Activated naive CD4-positive, alpha-beta T cell treated with anti-CD3 and anti-CD28 coated beads, Interleukin-2, amount 10 ng/mL, durations not matched to agents 7 days and 5 days (primary cell): ENCODE data around the gene CARD14.
"Not testable (repeated sequence)": the region's sequence is repeated elsewhere in the genome, so short reads cannot be mapped to it uniquely, and the experiment has no call there.

Source experiments
- CTCF ChIA-PET: fragments of 350-600 bp; sonication (Branson Sonifier 250); formaldehyde crosslinking; loops from one replicate; lab custom pipeline; 2021; ENCODE audit warnings: antibody characterized with exemption; lab: Charles Lee
- DNase-seq: peaks from one replicate; pipeline ENCODE4 v3.0.0-alpha.2; 2020
- H3K27ac Mint-ChIP-seq: one replicate; pipeline ENCODE4 v1.8.0; 2021; ENCODE audit warnings: mild to moderate bottlenecking, moderate library complexity, mixed read lengths
- H3K27me3 Mint-ChIP-seq: one replicate; pipeline ENCODE4 v1.8.0; 2021; ENCODE audit warnings: mild to moderate bottlenecking, mixed read lengths
- H3K36me3 Mint-ChIP-seq: one replicate; pipeline ENCODE4 v1.8.0; 2021; ENCODE audit warnings: mixed read lengths
- H3K4me1 Mint-ChIP-seq: one replicate; pipeline ENCODE4 v1.8.0; 2021; ENCODE audit warnings: mixed read lengths
- H3K4me3 Mint-ChIP-seq: one replicate; pipeline ENCODE4 v1.8.0; 2021; ENCODE audit warnings: mild to moderate bottlenecking, moderate library complexity, mixed read lengths
- H3K9me3 Mint-ChIP-seq: one replicate; pipeline ENCODE4 v1.8.0; 2021; ENCODE audit warnings: mixed read lengths

Gene CARD14

DNA sequence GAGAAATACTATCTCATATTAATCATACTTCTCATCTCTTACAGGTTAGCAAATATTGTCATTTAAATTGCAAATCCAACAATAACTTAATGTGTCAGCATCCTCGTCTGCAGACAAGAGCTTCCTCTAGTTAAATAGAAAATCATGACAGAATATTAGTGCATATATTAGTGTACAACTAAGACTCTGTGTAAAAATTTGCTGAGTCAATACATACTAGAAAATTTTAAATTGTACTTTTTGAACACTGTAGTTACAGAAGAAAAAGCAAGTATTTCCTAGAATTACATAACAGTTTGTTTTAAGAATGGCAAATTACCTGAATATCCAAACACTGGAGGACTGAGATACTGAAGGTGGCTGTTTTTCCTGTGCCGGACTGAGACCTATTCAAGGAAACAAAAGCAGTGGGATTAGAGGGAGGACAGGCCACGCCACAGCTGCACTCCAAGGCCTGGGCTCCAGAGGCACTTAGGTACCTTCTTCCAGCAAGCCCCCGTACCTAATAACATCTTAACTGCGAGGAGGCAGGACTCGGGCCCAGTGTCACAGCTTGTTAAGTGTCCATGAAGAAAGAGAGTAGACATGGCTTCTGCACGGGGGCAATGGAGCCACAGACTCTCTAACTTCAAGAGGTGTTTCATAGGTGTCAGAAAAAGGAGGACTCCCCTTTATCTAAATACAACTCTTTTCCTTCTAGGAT is 28.2 kb upstream of the CARD14 start:
- Mint-ChIP-seq H3K4me1 (peaks cover 30% of the 10 kb centered on the region), H3K27ac (no peak overlapping the region), H3K36me3 (peaks cover 66% of the 10 kb centered on the region), H3K9me3 (no peaks in the 10 kb centered on the region), H3K27me3 (no peaks in the 10 kb centered on the region), H3K4me3 (no peak overlapping the region)
- DNase-seq, result no peak
- CTCF ChIA-PET, result interaction anchor here (1.0 kb wide), 1 partner anchor 40 kb away, joined by 4 read pairs; the partner anchor contains the start of gene GAA

DNA sequence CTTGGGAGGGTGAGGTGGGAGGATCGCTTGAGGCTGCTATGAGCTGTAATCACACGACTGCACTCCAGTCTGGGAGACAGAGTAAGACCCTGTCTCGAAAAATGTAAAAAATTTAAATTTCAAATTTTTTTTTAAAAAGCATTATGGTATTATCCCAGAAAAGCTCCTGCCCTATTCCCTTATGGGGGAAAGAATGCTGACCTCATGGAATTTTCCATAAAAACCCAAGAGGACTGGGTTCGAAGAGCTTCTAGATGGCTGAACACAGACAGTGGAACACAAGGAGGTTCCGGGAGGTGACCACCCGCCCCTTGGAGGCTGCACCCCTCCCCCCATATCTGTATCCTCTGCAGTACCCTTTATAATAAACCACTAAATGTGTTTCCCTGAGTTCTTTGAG is 26.9 kb upstream of the CARD14 start:
- peaks cover 54% of the 10 kb centered on the region for H3K36me3 Mint-ChIP-seq
- DNase-seq, result no peak
- H3K27ac Mint-ChIP-seq, result no peak overlapping the region
- no peaks in the 10 kb centered on the region for H3K9me3 Mint-ChIP-seq
- CTCF ChIA-PET, result no interaction called here
- no peak overlapping the region for H3K4me3 Mint-ChIP-seq
- peaks cover 36% of the 10 kb centered on the region for H3K4me1 Mint-ChIP-seq
- no peaks in the 10 kb centered on the region for H3K27me3 Mint-ChIP-seq

DNA sequence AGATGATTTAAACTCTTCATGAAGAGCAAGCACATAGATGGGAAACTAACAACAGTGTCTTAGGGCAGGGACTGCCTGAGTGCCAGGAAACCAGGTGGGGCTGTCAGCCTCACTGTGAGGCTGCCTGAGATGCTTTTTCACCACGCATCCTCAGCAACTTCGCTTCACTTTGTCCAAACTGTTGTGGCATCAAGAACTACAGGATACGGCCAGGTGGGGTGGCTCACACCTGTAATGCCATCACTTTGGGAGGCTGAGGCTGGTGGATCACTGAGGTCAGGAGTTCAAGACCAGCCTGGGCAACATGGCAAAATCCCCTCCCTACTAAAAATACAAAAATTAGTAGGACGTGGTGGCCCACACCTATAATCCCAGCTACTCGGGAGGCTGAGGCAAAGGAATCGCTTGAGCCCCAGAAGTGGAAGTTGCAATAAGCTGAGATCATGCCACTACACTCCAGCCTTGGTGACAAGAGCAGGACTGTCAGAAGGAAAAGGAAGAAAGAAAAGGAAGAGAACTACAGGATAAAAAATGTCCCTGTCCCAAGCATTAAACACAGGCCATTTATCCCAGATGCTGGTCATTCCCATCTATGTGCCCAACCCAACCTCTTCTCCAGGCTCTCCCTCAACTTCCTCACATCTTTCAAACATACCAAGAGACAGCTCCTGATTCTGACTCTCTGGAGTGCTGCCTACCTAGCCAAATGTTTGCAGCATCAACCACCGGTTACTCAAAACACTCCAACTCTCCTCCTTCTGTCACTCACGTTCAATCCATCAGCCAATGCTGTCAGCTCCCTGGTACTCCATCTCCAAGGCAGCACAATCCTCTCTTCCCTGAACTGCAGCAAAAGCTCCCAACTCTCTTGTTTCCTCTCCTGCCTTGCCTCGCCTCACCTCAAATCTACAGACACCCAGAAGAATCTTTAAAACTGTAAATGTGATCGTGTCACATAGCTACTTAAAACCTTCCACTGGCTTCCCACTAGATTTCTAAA is 24.5 kb upstream of the CARD14 start:
- no peaks in the 10 kb centered on the region for H3K9me3 Mint-ChIP-seq
- H3K4me3 Mint-ChIP-seq, result peak overlapping the region; percentile 80
- peaks cover 34% of the 10 kb centered on the region for H3K36me3 Mint-ChIP-seq
- H3K27ac Mint-ChIP-seq, result peak overlapping the region; percentile 75
- peaks cover 46% of the 10 kb centered on the region for H3K4me1 Mint-ChIP-seq
- no peaks in the 10 kb centered on the region for H3K27me3 Mint-ChIP-seq
- CTCF ChIA-PET, result interaction anchor here (1.1 to 1.8 kb wide), 3 partner anchors 12 to 137 kb away, joined by 3 to 7 read pairs (median 4); partner anchors contain the start of gene GAA
- DNase-seq, result peak; percentile 42

DNA sequence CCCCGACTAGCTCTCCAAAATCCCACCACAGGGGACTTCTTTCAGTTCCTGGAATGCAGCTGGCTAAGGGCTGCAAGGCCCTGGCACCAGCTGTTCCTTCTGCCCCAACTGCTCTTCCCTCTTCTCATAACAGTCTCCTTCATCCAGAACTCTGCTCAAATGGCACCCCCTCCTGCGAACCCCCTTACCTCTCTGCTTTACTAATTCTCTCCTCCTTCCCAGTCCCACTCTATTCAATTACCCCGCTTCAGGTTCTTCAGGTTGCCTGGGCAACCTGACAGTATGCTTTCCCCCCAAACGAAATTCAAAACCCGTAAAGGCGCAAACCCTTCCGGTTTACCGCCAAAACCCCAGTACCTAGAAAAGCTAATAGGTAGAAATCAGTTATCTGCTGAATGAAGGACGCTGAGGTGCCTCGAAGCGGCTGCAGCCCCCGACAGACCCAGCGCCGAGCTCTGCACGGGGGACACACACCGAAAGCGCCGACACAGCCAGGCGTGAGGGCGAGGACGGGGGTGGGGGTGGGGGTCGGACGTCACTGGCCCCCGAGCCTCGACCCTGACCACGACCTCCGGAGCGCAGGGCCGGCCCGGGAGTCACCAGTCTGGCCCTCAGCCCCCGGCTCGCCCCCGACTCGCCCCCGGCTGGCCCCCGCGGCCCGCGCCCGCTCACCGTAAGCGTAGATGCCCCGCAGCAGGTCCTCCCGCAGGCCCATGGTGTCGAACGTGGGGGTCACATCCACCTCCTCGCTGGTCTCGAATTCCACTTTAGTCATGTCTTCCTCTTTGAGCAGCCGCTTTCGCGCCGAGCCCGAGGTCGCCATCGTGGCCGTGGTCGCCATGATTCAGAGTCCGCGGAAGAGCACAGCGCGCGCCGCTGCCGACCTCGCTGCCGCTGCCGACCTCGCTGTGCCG is 23.5 kb upstream of the CARD14 start:
- peak; percentile 55 for DNase-seq
- CTCF ChIA-PET, result interaction anchor here (1.1 to 1.2 kb wide), 2 partner anchors 45 to 138 kb away, joined by 3 to 4 read pairs; partner anchors contain the start of gene GAA
- peak overlapping the region; percentile 98 for H3K27ac Mint-ChIP-seq
- H3K4me1 Mint-ChIP-seq, result peaks cover 46% of the 10 kb centered on the region
- H3K4me3 Mint-ChIP-seq, result peak overlapping the region; percentile 98
- H3K27me3 Mint-ChIP-seq, result no peaks in the 10 kb centered on the region
- H3K36me3 Mint-ChIP-seq, result peaks cover 30% of the 10 kb centered on the region
- H3K9me3 Mint-ChIP-seq, result peaks cover 4% of the 10 kb centered on the region

DNA sequence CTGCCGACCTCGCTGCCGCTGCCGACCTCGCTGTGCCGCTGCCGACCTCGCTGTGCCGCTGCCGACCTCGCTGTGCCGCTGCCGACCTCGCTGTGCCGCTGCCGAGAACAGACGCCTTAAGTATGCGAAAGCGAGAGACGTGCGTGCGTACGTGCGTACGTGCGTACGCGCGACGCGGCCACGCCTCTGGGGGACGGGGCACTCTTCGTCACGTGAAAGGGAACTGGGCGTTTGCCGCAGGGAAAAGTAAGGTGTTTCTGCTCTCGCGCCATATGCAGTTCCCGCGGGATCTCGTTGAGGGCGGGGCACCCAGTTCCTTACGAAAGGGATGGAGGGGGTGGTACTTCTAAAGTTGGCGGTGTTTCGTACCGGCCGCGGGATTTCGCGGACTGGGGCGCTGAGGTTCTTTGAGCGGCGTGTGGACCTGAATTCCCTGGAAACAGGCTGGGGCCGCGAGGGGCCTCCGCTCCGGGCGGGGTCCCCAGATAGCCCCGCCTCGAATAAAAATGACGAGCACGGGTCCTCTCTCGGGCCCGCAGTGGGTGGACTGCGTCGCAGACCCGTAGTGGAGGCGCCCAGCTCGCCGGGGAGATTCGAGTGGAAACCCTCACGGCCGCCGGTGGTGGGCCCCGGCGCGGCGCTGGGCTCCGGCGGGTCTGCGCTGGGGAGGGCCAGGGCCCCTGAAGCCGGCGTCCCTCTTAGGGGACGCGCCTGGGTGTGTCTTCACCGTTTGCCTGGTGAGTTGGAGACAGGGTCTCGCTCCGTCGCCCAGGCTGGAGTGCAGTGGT is 22.6 kb upstream of the CARD14 start, which contains the start of gene EIF4A3:
Gene EIF4A3 (minus strand): TSS at position 94 of the 788 bp plus-strand sequence. CDS start 167 bp downstream, outside the sequence.
- peak; percentile 99 for DNase-seq
- CTCF ChIA-PET, result no interaction called here
- Mint-ChIP-seq H3K4me3 (peak within 1 kb of the TSS; percentile 98), H3K4me1 (peaks cover 51% of the 10 kb centered on the region), H3K36me3 (peaks cover 23% of the 10 kb centered on the region), H3K27me3 (no peaks in the 10 kb centered on the region), H3K27ac (peak within 1 kb of the TSS; percentile 98), H3K9me3 (peaks cover 12% of the 10 kb centered on the region)

DNA sequence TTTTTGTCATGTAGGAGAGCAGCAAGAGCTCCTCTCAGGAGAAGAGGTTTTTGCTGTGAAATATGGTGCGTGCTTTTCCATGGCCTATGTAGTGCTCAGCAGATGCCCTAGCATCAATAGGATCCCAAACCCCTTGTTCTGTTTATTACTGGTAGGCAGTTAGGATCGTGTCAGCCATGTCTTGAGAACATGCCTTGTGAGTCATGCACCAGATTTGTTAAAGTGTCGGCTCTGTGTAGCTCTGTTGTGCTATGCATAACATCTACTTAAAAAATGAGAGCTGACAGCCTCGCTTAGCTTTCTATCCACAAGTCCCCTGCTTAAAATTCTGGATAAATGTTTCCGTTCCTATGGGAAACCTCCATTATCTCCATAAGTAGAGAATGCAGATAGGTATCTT is 18.5 kb upstream of the CARD14 start:
- Mint-ChIP-seq H3K9me3 (peaks cover 25% of the 10 kb centered on the region), H3K4me3 (no peak overlapping the region), H3K36me3 (peaks cover 10% of the 10 kb centered on the region), H3K27me3 (peaks cover 4% of the 10 kb centered on the region), H3K4me1 (peaks cover 32% of the 10 kb centered on the region), H3K27ac (no peak overlapping the region)
- no peak for DNase-seq
- CTCF ChIA-PET, result no interaction called here

DNA sequence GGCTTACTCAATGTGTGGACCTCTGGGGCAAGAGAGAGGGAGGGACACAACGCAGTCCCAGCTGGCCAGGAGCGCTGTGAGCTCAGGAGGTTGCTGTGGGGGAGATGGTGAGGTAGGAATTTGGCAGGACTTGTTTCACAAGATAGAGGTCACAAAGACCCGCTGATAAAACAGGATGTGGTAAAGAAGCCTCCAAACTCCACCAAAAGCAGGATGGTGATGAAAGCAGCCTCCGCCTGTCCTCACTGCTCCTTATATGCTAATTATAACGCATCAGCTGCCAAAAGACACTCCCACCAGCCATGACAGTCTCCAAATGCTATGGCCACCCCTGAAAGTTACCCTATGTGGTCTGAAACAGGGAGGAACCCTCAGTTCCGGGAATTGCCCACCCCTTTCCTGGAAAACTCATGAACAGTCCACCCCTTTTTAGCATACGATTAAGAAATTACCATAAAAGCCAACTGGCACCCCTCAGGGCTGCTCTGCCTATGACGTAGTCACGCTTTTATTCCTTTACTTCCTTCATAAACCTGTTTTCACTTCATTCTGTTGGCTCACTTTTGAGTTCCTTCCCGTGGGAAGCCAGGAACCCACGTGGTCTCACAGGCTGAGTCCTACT is 17.6 kb upstream of the CARD14 start:
- CTCF ChIA-PET, result no interaction called here
- Mint-ChIP-seq H3K9me3 (peaks cover 25% of the 10 kb centered on the region), H3K27me3 (peaks cover 11% of the 10 kb centered on the region), H3K36me3 (peaks cover 10% of the 10 kb centered on the region), H3K4me1 (peaks cover 31% of the 10 kb centered on the region), H3K4me3 (no peak overlapping the region), H3K27ac (peak overlapping the region; percentile 15)
- no peak for DNase-seq

DNA sequence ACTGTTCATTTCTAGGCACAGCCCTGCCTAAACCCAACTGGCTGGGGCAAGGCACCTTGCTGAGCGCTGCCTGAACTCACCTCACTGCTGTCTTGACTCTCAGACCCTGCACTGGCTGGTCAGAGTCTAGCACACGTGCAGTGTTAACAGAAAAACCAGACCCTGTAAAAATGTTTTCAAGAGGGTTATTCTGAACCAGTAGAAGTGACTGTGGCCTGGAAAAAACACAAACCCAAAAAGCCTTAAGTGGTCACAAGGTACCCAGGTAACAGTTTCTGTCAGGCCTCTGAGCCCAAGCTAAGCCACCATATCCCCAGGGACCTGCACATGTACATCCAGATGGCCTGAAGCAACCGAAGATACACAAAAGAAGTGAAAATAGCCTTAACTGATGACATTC is 16.8 kb upstream of the CARD14 start:
- peaks cover 11% of the 10 kb centered on the region for H3K27me3 Mint-ChIP-seq
- H3K36me3 Mint-ChIP-seq, result peaks cover 10% of the 10 kb centered on the region
- no peak for DNase-seq
- H3K27ac Mint-ChIP-seq, result no peak overlapping the region
- H3K4me1 Mint-ChIP-seq, result peaks cover 26% of the 10 kb centered on the region
- CTCF ChIA-PET, result no interaction called here
- peaks cover 25% of the 10 kb centered on the region for H3K9me3 Mint-ChIP-seq
- no peak overlapping the region for H3K4me3 Mint-ChIP-seq

DNA sequence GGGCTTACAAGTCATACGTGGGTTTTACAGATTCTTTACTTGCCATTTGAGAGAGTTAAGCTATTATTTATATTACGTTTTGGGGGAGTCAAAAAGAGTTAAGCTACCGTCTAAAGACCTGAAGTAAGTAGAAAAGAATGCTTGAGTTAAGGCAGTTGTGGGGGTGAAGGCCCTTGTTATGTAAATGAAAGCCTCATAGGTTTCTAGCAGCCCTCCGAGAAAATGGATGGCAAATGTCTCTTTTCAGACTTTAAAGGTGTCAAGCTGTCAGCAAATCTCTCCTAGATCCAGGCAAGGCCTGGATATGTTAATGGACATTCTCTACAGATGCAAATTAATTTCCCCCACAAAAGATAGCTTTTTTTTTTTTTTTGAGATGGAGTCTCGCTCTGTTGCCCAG is 15.7 kb upstream of the CARD14 start:
- Mint-ChIP-seq H3K27ac (no peak overlapping the region), H3K27me3 (peaks cover 11% of the 10 kb centered on the region), H3K9me3 (peaks cover 25% of the 10 kb centered on the region), H3K4me1 (peaks cover 17% of the 10 kb centered on the region), H3K36me3 (peaks cover 10% of the 10 kb centered on the region), H3K4me3 (no peak overlapping the region)
- no peak for DNase-seq
- CTCF ChIA-PET, result no interaction called here

DNA sequence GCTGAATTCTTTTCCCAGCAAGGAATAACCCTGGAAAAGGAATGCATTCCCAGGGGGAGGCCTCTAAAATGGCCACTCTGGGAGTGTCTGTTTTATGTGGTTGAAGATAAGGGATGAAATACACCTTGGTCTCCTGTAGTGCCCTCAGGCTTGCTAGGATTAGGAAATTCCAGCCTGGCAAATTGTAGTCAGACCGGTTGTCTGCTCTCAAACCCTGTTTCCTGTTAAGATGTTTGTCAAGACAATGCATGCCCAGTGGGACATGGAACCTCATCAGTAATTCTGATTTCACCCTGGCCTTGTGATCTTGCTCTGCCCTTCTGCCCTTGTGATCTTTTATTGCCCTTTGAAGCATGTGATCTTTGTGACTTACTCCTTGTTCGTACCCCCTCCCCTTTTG is 14.2 kb upstream of the CARD14 start:
- Mint-ChIP-seq H3K27me3 (peaks cover 20% of the 10 kb centered on the region), H3K4me1 (peaks cover 17% of the 10 kb centered on the region), H3K9me3 (peaks cover 25% of the 10 kb centered on the region), H3K36me3 (peaks cover 10% of the 10 kb centered on the region)
- CTCF ChIA-PET, DNase-seq, H3K27ac Mint-ChIP-seq, H3K4me3 Mint-ChIP-seq: not testable (repeated sequence)

DNA sequence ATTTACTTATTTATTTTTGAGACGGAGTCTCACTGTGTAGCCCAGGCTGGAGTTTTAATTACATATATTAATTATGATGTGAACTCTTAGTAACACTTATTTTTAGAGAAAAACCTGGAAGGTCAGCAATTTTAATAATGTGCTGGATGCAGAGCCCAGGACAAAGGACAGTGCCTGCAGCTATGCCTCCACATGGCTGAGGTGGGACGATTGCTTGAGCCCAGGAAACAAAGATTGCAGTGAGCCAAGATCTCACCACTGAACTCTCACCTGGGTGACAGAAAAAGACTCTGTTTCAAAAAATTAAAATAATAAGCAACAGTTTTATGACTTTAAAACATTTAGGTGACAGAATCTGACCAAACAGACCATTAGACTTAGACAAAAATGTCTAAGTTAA is 11.0 kb upstream of the CARD14 start:
- Mint-ChIP-seq H3K4me1 (no peaks in the 10 kb centered on the region), H3K36me3 (peaks cover 3% of the 10 kb centered on the region), H3K4me3 (no peak overlapping the region), H3K27ac (no peak overlapping the region), H3K9me3 (peaks cover 10% of the 10 kb centered on the region), H3K27me3 (peaks cover 35% of the 10 kb centered on the region)
- no peak for DNase-seq
- CTCF ChIA-PET, result no interaction called here

DNA sequence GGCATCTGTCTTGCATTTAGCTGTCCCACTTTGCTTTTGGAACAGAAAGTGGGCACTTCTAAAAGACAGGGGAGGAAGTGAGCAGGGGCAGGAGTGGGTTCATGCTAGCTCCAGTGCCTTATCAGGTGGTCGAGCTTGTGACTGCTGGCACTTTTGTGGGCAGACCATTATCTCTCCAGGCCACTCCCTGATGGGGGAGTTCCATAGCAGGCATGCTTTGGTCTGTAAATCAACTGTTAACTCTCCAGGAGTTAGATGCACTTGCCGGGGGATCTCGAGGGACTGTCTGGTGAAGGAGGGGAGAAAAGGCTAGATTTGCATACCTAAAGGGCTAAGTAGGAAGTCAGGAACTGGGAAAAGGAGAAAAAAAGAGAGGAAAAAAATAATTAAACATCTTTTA is 9.3 kb upstream of the CARD14 start:
- H3K4me3 Mint-ChIP-seq, result no peak overlapping the region
- CTCF ChIA-PET, result no interaction called here
- peaks cover 6% of the 10 kb centered on the region for H3K9me3 Mint-ChIP-seq
- no peak overlapping the region for H3K27ac Mint-ChIP-seq
- no peaks in the 10 kb centered on the region for H3K4me1 Mint-ChIP-seq
- peaks cover 35% of the 10 kb centered on the region for H3K27me3 Mint-ChIP-seq
- H3K36me3 Mint-ChIP-seq, result peaks cover 3% of the 10 kb centered on the region
- no peak for DNase-seq

DNA sequence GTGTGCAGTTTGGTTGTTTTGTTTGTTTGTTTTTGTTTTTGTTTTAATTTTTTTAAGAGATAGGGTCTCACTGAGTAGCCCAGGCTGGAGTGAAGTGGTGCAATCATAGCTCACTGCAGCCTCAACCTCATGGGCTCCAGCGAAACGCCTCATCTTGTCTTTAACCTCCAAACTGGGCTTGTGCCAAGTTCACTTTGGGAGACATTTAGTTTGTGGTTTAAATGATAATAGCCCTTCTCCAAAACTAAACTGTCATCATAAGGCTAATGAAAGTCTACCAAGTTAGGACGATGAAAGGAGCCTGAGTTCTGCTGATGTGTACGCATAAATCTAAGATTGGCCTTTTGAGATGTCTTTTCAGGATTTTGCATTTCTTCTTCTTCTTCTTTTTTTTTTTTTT is 6.5 kb upstream of the CARD14 start:
- Mint-ChIP-seq H3K9me3 (no peaks in the 10 kb centered on the region), H3K27ac (no peak overlapping the region)
- CTCF ChIA-PET, result no interaction called here

More for the DNA sequence above, 6.5 kb upstream of the CARD14 start:
- no peak for DNase-seq
- Mint-ChIP-seq H3K4me3 (no peak overlapping the region), H3K36me3 (no peaks in the 10 kb centered on the region), H3K4me1 (no peaks in the 10 kb centered on the region), H3K27me3 (peaks cover 24% of the 10 kb centered on the region)
